SKM-1 (cell line): ENCODE data around the gene PTMA.

Experiments used
- DNase-seq: peaks from one replicate; lab custom pipeline; 2025; ENCODE audit not compliant: unreplicated experiment; lab: John Stamatoyannopoulos, UW

The PTMA gene

GRCh38 chr2:231674587-231675338, 33.6 kb upstream of the PTMA start:
- peak; percentile 47 for DNase-seq

GRCh38 chr2:231676243-231676642, 32.1 kb upstream of the PTMA start:
- DNase-seq = no peak

GRCh38 chr2:231677632-231678104, 30.7 kb upstream of the PTMA start:
- peak; percentile 57 for DNase-seq

GRCh38 chr2:231679908-231680284, 28.4 kb upstream of the PTMA start:
- no peak for DNase-seq

- DNase-seq = no peak
Observed at GRCh38 chr2:231680285-231680991, 27.9 kb upstream of the PTMA start.

- no peak for DNase-seq
Observed at GRCh38 chr2:231680992-231681852, 27.1 kb upstream of the PTMA start.

GRCh38 chr2:231682603-231683291, 25.6 kb upstream of the PTMA start:
- DNase-seq = no peak

GRCh38 chr2:231683292-231684235, 24.8 kb upstream of the PTMA start:
- DNase-seq = no peak

GRCh38 chr2:231684314-231685223, 23.8 kb upstream of the PTMA start:
- no peak for DNase-seq

GRCh38 chr2:231685349-231686191, 22.8 kb upstream of the PTMA start:
- no peak for DNase-seq

- DNase-seq = no peak
Observed at GRCh38 chr2:231686192-231687100, 21.9 kb upstream of the PTMA start.

- peak; percentile 91 for DNase-seq
Observed at GRCh38 chr2:231687133-231687852, 21.0 kb upstream of the PTMA start.

GRCh38 chr2:231687961-231688360, 20.4 kb upstream of the PTMA start:
- DNase-seq = no peak

GRCh38 chr2:231688719-231689118, 19.6 kb upstream of the PTMA start:
- DNase-seq = no peak

GRCh38 chr2:231689124-231689893, 19.0 kb upstream of the PTMA start:
- DNase-seq = no peak
